Measurements from ENCODE around the gene QKI. TPM values are rescaled to one million over a fixed set of nuclear protein-coding genes. Genes with fewer than 3 reads are reported as not detected.

The QKI gene
- total and polyA plus RNA-seq, 2 experiments from 2014 or later: 38.0 to 92.5 TPM

DNA sequence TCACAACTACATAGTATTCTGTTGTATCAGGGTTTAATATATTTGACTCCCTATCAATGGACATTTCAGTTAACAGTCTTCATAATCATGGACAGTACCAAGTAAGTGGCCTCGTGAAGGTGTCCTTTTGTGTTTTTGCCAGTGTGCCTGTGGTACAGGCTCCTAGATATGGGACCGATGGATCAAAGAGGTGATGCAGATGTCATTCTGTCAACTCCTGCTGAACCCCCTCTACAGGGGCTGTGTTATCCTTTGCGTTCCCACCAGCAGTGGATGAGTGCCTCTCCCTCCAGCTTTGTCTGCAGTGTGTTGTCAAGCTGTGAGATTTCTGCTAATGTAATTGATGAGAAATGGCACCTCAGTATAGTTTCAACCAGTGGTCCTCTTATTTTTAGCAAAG is 210.7 kb downstream of the QKI start:
- no peaks in the 10 kb centered on the region for H3K4me1 ChIP-seq (ENCODE audit: insufficient read depth)
- no peak for DNase-seq (ENCODE audit: low spot score)

DNA sequence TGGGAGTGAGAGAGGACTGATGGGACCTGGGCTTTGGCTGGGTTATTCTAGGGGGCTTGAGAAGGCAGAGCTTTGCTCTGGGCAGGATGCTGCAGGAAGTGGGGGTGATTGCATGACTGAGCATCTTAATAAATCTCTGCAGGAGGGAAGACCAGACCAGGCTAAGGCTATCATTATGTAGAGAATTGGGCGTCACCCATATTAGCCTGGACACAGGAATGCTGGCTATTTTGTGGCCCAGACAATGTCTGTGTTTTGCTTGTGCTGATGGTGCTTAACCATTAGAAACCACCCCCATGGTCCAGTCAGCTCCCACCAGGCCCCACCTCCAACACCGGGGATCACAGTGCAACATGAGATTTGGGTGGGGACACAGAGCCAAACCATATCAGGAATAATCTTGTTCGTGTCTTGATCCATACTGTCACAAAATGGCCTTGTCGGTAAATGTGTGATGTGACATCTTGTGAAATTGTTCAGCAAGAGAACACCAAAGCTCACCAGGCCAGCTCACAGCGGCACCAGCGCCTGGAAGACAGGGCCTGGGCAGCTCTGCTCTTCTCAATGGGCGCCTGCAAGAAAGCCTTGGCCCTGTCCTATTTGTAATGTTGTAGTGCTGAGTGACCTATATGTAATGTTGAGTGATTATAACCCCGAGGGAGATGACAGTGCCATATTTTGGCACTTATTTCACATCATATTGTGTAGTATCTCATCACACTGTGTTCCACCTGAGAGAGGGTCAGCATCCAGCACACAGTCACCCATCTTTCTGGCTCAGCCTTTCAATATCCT is 211.8 kb downstream of the QKI start:
- H4K20me1 ChIP-seq (ENCODE audit: insufficient read depth, poor library complexity, severe bottlenecking): no peaks in the 10 kb centered on the region
- H3K9me2 ChIP-seq (replicated peaks; ENCODE audit: insufficient read depth): no peaks in the 10 kb centered on the region
- TF ChIP-seq EZH2 (IDR thresholded peaks at IDR 0.05; ENCODE audit: borderline replicate concordance): no peak
- no peak for TF ChIP-seq EZH2phosphoT487 (IDR thresholded peaks at IDR 0.05; ENCODE audit: low read depth, severe bottlenecking, unreplicated experiment)
- TF ChIP-seq CTCF (IDR thresholded peaks at IDR 0.05; ENCODE audit: poor library complexity): no peak
- no peaks in the 10 kb centered on the region for H3K79me2 ChIP-seq
- no peaks in the 10 kb centered on the region for H3K4me1 ChIP-seq (ENCODE audit: insufficient read depth)
- DNase-seq (ENCODE audit: low spot score): no peak
- 96% methylated on average over 8 of the region's 8 CpGs for WGBS (ENCODE audit: low lambda C conversion rate, missing lambda C conversion rate)
- H3K4me3 ChIP-seq: no peak overlapping the region
- no peaks in the 10 kb centered on the region for H3K36me3 ChIP-seq (replicated peaks; ENCODE audit: insufficient read depth, low read depth)
- H3K9me3 ChIP-seq (ENCODE audit: low read depth): no peaks in the 10 kb centered on the region
- no peak overlapping the region for H3K27ac ChIP-seq
- H2AFZ ChIP-seq: no peak overlapping the region
- H3K27me3 ChIP-seq: no peaks in the 10 kb centered on the region
- H3K4me2 ChIP-seq: no peak overlapping the region

More for the DNA sequence above, 210.7 kb downstream of the QKI start:
- Histone ChIP-seq H3K79me2 (no peaks in the 10 kb centered on the region), H3K4me3 (no peak overlapping the region), H3K4me2 (no peak overlapping the region), H2AFZ (no peak overlapping the region), H4K20me1 (ENCODE audit: insufficient read depth, poor library complexity, severe bottlenecking) (no peaks in the 10 kb centered on the region), H3K9me3 (ENCODE audit: low read depth) (no peaks in the 10 kb centered on the region), H3K9me2 (replicated peaks; ENCODE audit: insufficient read depth) (no peaks in the 10 kb centered on the region), H3K36me3 (replicated peaks; ENCODE audit: insufficient read depth, low read depth) (no peaks in the 10 kb centered on the region), H3K27me3 (no peaks in the 10 kb centered on the region), H3K27ac (no peak overlapping the region)
- WGBS (ENCODE audit: low lambda C conversion rate, missing lambda C conversion rate): 95% methylated on average over 3 of the region's 3 CpGs
- TF ChIP-seq CTCF (IDR thresholded peaks at IDR 0.05; ENCODE audit: poor library complexity): no peak
- TF ChIP-seq EZH2 (IDR thresholded peaks at IDR 0.05; ENCODE audit: borderline replicate concordance): no peak
- no peak for TF ChIP-seq EZH2phosphoT487 (IDR thresholded peaks at IDR 0.05; ENCODE audit: low read depth, severe bottlenecking, unreplicated experiment)

- Histone ChIP-seq H3K4me2 (no peak overlapping the region), H3K36me3 (replicated peaks; ENCODE audit: insufficient read depth, low read depth) (no peaks in the 10 kb centered on the region), H2AFZ (no peak overlapping the region), H3K9me3 (ENCODE audit: low read depth) (no peaks in the 10 kb centered on the region), H3K9me2 (replicated peaks; ENCODE audit: insufficient read depth) (no peaks in the 10 kb centered on the region), H3K27me3 (no peaks in the 10 kb centered on the region), H3K27ac (no peak overlapping the region), H4K20me1 (ENCODE audit: insufficient read depth, poor library complexity, severe bottlenecking) (no peaks in the 10 kb centered on the region), H3K4me3 (no peak overlapping the region), H3K79me2 (no peaks in the 10 kb centered on the region), H3K4me1 (ENCODE audit: insufficient read depth) (no peaks in the 10 kb centered on the region)
- WGBS (ENCODE audit: low lambda C conversion rate, missing lambda C conversion rate): 75% methylated on average over 11 of the region's 11 CpGs
- DNase-seq (ENCODE audit: low spot score): no peak
- no peak for TF ChIP-seq EZH2 (IDR thresholded peaks at IDR 0.05; ENCODE audit: borderline replicate concordance)
- TF ChIP-seq EZH2phosphoT487 (IDR thresholded peaks at IDR 0.05; ENCODE audit: low read depth, severe bottlenecking, unreplicated experiment): no peak
- TF ChIP-seq CTCF (IDR thresholded peaks at IDR 0.05; ENCODE audit: poor library complexity): no peak
Observed at GRCh38 chr6:163627274-163628062, 212.9 kb downstream of the QKI start.

Data from hepatocyte (in vitro differentiated cells).